Measurements from ENCODE around the gene C19orf67. TPM values are rescaled to one million over a fixed set of nuclear protein-coding genes. Genes with fewer than 3 reads are reported as not detected.
"Not testable (repeated sequence)": the region's sequence is repeated elsewhere in the genome, so short reads cannot be mapped to it uniquely, and the experiment has no call there.

Gene C19orf67
- total RNA-seq, 1 donor from 2014 or later: 0.54 TPM

DNA sequence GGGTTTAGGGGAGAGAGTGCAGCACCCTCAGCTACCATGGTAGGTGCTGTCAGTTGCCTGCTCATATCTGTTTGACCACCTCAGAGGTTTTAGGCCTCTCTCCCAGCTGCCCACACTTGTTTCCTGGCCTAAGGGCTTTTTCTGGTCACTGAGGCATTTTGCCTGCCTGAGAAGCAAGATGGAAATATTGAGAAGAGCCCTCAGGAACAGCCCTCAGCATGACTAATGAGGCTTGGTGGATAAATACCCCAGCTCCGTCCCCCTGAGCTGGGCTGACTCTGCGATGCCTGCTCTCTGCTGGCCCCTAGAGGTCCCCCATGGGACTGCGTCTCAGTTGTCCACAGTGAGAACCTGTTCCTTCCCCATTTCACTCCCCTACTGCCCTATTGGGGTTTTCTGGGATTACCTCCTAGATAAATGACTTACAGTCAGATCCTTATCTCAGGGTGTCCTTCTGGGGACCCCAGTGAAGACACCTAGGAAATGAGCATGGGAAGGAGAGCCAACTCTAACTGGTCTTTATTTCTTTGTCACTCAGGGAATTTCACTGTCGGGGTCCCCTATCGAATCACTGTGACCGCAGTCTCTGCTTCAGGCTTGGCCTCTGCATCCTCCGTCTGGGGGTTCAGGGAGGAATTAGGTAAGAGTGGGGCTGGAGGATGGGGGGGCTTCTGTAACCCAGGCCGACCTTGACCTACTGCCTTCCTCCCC is 37.0 kb downstream of the C19orf67 start:
- no peaks in the 10 kb centered on the region for H3K9me3 Mint-ChIP-seq (ENCODE audit: unreplicated experiment)
- no peak overlapping the region for H3K4me3 Mint-ChIP-seq (ENCODE audit: unreplicated experiment)
- H3K27me3 Mint-ChIP-seq (ENCODE audit: unreplicated experiment): no peaks in the 10 kb centered on the region
- H3K27ac Mint-ChIP-seq (ENCODE audit: unreplicated experiment): no peak overlapping the region
- H3K4me1 Mint-ChIP-seq (ENCODE audit: unreplicated experiment): no peaks in the 10 kb centered on the region
- TF ChIP-seq, protein P1, sequence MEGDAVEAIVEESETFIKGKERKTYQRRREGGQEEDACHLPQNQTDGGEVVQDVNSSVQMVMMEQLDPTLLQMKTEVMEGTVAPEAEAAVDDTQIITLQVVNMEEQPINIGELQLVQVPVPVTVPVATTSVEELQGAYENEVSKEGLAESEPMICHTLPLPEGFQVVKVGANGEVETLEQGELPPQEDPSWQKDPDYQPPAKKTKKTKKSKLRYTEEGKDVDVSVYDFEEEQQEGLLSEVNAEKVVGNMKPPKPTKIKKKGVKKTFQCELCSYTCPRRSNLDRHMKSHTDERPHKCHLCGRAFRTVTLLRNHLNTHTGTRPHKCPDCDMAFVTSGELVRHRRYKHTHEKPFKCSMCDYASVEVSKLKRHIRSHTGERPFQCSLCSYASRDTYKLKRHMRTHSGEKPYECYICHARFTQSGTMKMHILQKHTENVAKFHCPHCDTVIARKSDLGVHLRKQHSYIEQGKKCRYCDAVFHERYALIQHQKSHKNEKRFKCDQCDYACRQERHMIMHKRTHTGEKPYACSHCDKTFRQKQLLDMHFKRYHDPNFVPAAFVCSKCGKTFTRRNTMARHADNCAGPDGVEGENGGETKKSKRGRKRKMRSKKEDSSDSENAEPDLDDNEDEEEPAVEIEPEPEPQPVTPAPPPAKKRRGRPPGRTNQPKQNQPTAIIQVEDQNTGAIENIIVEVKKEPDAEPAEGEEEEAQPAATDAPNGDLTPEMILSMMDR (IDR thresholded peaks at IDR 0.05): peak; percentile 69
- DNase-seq (ENCODE audit: extremely low spot score, unreplicated experiment): no peak
- H3K36me3 Mint-ChIP-seq (ENCODE audit: unreplicated experiment): peaks cover 3% of the 10 kb centered on the region

DNA sequence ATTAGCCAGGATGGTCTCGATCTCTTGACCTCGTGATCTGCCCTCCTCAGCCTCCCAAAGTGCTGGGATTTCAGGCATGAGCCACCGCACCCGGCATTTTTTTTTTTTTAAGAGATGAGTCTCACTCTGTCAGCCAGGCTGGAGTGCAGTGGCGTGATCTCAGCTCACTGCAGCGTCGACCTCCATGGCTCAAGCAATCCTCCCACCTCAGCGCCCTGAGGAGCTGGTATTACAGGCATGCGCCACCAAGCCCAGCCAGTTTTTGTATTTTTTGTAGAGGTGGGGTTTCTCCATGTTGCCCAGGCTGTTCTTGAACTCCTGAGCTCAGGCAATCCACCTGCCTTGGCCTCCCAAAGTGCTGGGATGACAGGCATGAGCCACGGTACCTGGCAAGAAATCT is 37.7 kb downstream of the C19orf67 start:
- H3K9me3 Mint-ChIP-seq (ENCODE audit: unreplicated experiment): not testable (repeated sequence)

DNA sequence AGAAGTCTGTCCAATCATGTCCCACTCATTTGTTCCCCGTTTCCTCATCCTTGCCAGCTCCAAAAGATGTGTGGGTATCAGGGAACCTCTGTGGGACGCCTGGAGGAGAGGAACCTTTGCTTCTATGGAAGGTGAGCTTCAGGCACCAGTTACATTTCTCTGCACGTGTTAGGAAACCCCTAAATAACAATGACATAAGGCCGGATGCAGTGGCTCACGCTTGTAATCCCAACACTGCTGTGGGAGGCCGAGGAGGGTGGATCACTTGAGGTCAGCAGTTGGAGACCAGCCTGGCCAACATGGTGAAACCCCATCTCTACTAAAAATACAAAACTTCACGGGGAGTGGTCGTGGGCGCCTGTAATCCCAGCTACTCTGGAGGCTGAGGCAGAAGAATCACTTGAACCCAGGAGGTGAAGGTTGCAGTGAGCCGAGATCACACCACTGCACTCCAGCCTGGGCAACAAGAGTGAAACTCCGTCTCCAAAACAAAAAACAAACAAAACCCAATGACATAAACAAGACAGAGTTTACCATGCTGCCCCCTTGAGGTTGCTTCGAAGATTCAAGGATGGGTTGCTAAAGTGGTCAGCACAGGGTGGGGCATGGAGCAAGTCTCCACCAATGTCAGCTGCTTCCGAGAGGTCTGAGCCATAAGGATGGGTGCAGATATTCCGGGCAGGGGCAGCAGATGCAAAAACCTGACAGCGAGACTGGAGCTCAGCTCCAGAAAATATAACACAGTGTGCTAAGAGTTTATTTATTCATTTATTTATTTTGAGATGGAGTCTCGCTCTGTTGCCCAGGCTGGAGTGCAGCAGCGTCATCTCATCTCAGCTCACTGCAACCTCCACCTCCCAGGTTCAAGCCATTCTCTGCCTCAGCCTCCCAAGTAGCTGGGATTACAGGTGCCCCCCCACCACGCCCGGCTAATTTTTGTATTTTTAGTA is 42.6 kb downstream of the C19orf67 start:
- DNase-seq (ENCODE audit: extremely low spot score, unreplicated experiment): not testable (repeated sequence)
- H3K27ac Mint-ChIP-seq (ENCODE audit: unreplicated experiment): peak overlapping the region; percentile 68
- TF ChIP-seq, protein P1 (IDR thresholded peaks at IDR 0.05): peak; percentile 63

More for the DNA sequence above, 37.7 kb downstream of the C19orf67 start:
- H3K27ac Mint-ChIP-seq (ENCODE audit: unreplicated experiment); H3K4me1 Mint-ChIP-seq (ENCODE audit: unreplicated experiment); H3K36me3 Mint-ChIP-seq (ENCODE audit: unreplicated experiment); H3K27me3 Mint-ChIP-seq (ENCODE audit: unreplicated experiment); DNase-seq (ENCODE audit: extremely low spot score, unreplicated experiment); H3K4me3 Mint-ChIP-seq (ENCODE audit: unreplicated experiment): not testable (repeated sequence)

DNA sequence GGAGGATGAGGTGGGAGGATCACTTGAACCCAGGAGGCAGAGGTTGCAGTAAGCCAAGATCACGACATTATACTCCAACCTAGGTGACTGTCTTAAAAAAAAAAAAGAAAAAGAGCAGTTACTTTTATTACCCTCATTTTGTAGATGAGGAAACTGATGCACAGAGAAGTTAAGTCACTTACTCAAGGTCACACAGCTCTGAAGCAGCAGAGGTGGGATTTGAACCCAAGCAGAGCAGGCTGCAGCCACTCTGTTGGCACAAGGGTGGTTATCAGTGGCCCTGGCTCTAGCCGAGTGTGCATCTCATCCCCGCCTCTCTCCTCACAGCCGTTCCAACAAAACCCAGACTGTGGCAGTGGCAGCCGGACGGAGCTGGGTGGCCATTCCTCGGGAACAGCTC is 46.4 kb downstream of the C19orf67 start:
- Mint-ChIP-seq H3K4me3 (ENCODE audit: unreplicated experiment) (no peak overlapping the region), H3K4me1 (ENCODE audit: unreplicated experiment) (no peaks in the 10 kb centered on the region), H3K9me3 (ENCODE audit: unreplicated experiment) (no peaks in the 10 kb centered on the region), H3K27me3 (ENCODE audit: unreplicated experiment) (no peaks in the 10 kb centered on the region), H3K36me3 (ENCODE audit: unreplicated experiment) (no peaks in the 10 kb centered on the region), H3K27ac (ENCODE audit: unreplicated experiment) (no peak overlapping the region)
- no peak for DNase-seq (ENCODE audit: extremely low spot score, unreplicated experiment)
- TF ChIP-seq, protein P1 (IDR thresholded peaks at IDR 0.05): no peak

More for the DNA sequence above, 42.6 kb downstream of the C19orf67 start:
- not testable (repeated sequence) for H3K27me3 Mint-ChIP-seq (ENCODE audit: unreplicated experiment); H3K9me3 Mint-ChIP-seq (ENCODE audit: unreplicated experiment); H3K4me3 Mint-ChIP-seq (ENCODE audit: unreplicated experiment); H3K4me1 Mint-ChIP-seq (ENCODE audit: unreplicated experiment); H3K36me3 Mint-ChIP-seq (ENCODE audit: unreplicated experiment)

DNA sequence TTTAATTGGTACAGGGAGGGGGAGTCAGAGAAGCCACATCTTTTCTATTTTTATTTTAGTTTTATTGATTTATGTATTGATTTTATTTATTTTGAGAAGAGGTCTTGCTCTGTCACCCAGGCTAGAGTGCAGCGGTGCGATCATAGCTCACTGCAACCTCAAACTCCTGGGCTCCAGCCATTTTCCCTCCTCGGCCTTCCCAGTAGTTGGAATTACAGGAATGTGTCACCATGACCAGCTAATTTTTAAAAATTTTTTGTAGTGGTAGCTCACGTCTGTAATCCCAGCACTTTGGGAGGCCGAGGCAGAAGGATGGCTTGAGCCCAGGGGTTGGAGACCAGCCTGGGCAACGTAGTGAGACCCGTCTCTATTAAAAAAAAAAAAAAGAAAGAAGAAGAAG is 49.9 kb downstream of the C19orf67 start:
- Mint-ChIP-seq H3K27me3 (ENCODE audit: unreplicated experiment) (no peaks in the 10 kb centered on the region), H3K4me1 (ENCODE audit: unreplicated experiment) (peaks cover 4% of the 10 kb centered on the region), H3K9me3 (ENCODE audit: unreplicated experiment) (no peaks in the 10 kb centered on the region), H3K27ac (ENCODE audit: unreplicated experiment) (no peak overlapping the region), H3K4me3 (ENCODE audit: unreplicated experiment) (no peak overlapping the region), H3K36me3 (ENCODE audit: unreplicated experiment) (no peaks in the 10 kb centered on the region)
- DNase-seq (ENCODE audit: extremely low spot score, unreplicated experiment): no peak
- TF ChIP-seq, protein P1 (IDR thresholded peaks at IDR 0.05): no peak

Measured in osteocyte (in vitro differentiated cells).